Measurements from ENCODE around the gene SNPH.

DNA sequence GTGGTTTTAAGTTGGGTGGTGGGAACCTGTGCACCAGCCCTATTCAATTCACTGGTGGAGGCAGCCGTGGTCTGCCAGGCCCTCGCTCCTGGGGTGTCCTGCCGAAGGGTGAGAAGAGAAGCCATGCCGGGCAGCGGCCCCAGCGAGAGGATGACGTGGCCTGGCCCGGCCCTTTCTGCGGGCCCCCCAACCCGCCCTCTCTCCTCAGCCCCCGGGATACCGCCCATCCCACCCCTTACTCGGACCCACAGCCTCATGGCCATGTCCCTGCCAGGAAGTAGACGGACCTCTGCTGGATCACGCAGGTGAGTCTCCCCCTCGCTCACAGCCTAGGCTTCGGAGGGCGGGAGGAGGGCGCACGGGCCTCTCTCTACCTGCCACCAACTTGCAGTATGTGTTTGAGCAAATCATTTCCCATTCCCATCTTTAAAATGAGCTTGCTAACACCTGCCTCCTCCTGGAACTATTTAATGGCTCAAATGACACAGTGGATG lies 30.1 kb downstream of the SNPH start:
- TF ChIP-seq, protein P1, sequence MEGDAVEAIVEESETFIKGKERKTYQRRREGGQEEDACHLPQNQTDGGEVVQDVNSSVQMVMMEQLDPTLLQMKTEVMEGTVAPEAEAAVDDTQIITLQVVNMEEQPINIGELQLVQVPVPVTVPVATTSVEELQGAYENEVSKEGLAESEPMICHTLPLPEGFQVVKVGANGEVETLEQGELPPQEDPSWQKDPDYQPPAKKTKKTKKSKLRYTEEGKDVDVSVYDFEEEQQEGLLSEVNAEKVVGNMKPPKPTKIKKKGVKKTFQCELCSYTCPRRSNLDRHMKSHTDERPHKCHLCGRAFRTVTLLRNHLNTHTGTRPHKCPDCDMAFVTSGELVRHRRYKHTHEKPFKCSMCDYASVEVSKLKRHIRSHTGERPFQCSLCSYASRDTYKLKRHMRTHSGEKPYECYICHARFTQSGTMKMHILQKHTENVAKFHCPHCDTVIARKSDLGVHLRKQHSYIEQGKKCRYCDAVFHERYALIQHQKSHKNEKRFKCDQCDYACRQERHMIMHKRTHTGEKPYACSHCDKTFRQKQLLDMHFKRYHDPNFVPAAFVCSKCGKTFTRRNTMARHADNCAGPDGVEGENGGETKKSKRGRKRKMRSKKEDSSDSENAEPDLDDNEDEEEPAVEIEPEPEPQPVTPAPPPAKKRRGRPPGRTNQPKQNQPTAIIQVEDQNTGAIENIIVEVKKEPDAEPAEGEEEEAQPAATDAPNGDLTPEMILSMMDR (IDR thresholded peaks at IDR 0.05; ENCODE audit: low read depth, low read length, missing input control) = no peak
- TF ChIP-seq RXRA (IDR thresholded peaks at IDR 0.05) = no peak

Measured in liver (tissue), 3 donors.